Vagina (tissue), 2 donors: ENCODE measurements around the gene MRTFA.

Experiments
- POLR2A ChIP-seq, 2 donors: fragments of 450-650 bp; IDR thresholded peaks; one replicate each; pipeline ENCODE4 v1.6.1; 2017; ENCODE audit warnings: antibody characterized with exemption in 2 of 2, mild to moderate bottlenecking in 2 of 2, moderate library complexity in 2 of 2
- TF ChIP-seq, protein P1 (sequence below), 3 experiments: fragments of 450-650 bp in 2 of 3; fragments of 200-600 bp in 1 of 3; sonication (generic) in 1 of 3; IDR thresholded peaks; one replicate each; pipeline ENCODE4 v1.5.1; 2017 to 2019; ENCODE audit warnings: antibody characterized with exemption in 3 of 3, mild to moderate bottlenecking in 2 of 3, moderate library complexity in 2 of 3

DNA sequence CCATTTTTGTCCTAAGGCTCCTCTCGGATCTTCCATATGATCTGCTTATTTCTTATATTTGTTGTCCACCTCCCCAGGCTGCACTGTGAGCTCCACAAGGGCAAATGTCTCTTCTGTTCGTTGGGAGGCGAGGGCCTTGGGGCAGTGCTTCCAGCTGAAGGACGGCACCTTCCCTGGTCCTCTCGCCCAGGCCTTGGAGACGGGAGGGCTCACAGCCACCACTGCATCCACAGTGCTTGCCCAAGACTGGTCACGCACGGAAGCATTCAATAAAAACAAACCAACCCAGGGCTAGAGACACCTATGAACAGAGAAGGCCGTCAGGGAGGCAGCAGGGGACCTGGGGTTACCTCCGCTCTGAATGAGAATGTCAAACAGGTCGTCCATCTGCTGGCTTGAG, 219.9 kb downstream of the MRTFA start:
- TF ChIP-seq, protein P1, sequence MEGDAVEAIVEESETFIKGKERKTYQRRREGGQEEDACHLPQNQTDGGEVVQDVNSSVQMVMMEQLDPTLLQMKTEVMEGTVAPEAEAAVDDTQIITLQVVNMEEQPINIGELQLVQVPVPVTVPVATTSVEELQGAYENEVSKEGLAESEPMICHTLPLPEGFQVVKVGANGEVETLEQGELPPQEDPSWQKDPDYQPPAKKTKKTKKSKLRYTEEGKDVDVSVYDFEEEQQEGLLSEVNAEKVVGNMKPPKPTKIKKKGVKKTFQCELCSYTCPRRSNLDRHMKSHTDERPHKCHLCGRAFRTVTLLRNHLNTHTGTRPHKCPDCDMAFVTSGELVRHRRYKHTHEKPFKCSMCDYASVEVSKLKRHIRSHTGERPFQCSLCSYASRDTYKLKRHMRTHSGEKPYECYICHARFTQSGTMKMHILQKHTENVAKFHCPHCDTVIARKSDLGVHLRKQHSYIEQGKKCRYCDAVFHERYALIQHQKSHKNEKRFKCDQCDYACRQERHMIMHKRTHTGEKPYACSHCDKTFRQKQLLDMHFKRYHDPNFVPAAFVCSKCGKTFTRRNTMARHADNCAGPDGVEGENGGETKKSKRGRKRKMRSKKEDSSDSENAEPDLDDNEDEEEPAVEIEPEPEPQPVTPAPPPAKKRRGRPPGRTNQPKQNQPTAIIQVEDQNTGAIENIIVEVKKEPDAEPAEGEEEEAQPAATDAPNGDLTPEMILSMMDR (IDR thresholded peaks at IDR 0.05), result no peak
- no peak for TF ChIP-seq POLR2A (IDR thresholded peaks at IDR 0.05)
